ENCODE measurements around the gene SNX1.

DNA sequence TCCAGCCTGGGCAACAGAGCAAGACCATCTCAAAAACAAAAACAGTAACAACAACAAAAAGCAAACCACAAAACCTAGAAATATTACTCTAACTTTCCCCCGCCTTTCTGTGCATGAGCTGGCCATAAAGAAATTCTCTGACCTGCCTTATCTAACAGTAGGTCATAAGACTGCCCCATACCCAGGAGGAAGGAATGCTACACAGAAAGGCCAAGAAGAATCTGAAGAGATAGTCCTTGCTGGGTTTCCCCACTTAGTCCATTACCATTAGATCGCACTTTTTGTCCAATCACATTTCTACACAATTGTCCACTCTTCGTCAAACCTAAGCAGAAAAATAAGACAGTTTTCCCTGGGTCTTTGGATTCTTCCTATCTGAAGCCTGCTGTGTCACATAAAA lies 25.7 kb upstream of the SNX1 start:
- TF ChIP-seq EZH2 (IDR thresholded peaks at IDR 0.05; ENCODE audit: insufficient read depth, poor library complexity, severe bottlenecking) (no peak), EZH2phosphoT487 (IDR thresholded peaks at IDR 0.05; ENCODE audit: insufficient read depth, low read depth) (no peak)
